Suprapubic skin (tissue), 4 donors: ENCODE data around the gene PLA2G5.

Experiments used
- CTCF ChIP-seq, 2 donors: fragments of 200-600 bp in 1 of 2; fragments of 450-650 bp in 1 of 2; sonication (generic) in 1 of 2; IDR thresholded peaks; one replicate each; pipeline ENCODE4 v1.5.1; 2016 to 2019; ENCODE audit warnings: antibody characterized with exemption in 2 of 2, mild to moderate bottlenecking in 1 of 2, moderate library complexity in 1 of 2
- POLR2A ChIP-seq, 2 donors: fragments of 450-650 bp; IDR thresholded peaks; one replicate each; pipeline ENCODE4 v1.6.1; 2017; ENCODE audit warnings: antibody characterized with exemption in 2 of 2, mild to moderate bottlenecking in 2 of 2, moderate library complexity in 2 of 2
- POLR2AphosphoS5 ChIP-seq, 3 donors: sonication (generic); formaldehyde crosslinking; IDR thresholded peaks; one replicate each; pipeline ENCODE4 v1.6.1; 2017; ENCODE audit warnings: antibody characterized with exemption in 3 of 3

- TF ChIP-seq CTCF (IDR thresholded peaks at IDR 0.05) (no peak), POLR2A (IDR thresholded peaks at IDR 0.05) (no peak), POLR2AphosphoS5 (IDR thresholded peaks at IDR 0.05) (no peak)
These were observed 38.8 kb upstream of the PLA2G5 start for GRCh38 chr1:20031161-20031560.
